Naive thymus-derived CD4-positive, alpha-beta T cell (primary cell): ENCODE results near the gene TGFBR3. TPM values are rescaled to one million over a fixed set of nuclear protein-coding genes. Genes with fewer than 3 reads are reported as not detected.
A peak's percentile ranks its signal among the peaks of the same experiment; 100 is the strongest.

Experiments used
- ATAC-seq: fragments of 150-1000 bp; cut with Tn5 transposase; 2 replicates; pipeline ENCODE4 v1.10.0; 2021; ENCODE audit warnings: mild to moderate bottlenecking, moderate library complexity
- CTCF ChIA-PET: fragments of 350-600 bp; sonication (Branson Sonifier 250); formaldehyde crosslinking; loops from one replicate; lab custom pipeline; 2021; ENCODE audit warnings: antibody characterized with exemption; lab: Charles Lee
- POLR2A ChIA-PET: fragments of 350-600 bp; sonication (Branson Sonifier 250); formaldehyde crosslinking; loops from one replicate; lab custom pipeline; 2021; ENCODE audit warnings: antibody characterized with exemption, inconsistent platforms; lab: Charles Lee
- DNase-seq, 9 donors: peaks; one replicate each; pipeline versions ENCODE4 v3.0.0 to v3.0.0-alpha.2; 2020 to 2022; ENCODE audit warnings: mixed read lengths in 1 of 9
- H3K27ac ChIP-seq: one replicate; pipeline ENCODE4 v1.7.0; 2013; ENCODE audit warnings: mild to moderate bottlenecking, low read depth, low read length, moderate library complexity
- H3K27me3 ChIP-seq, 2 donors: one replicate each; pipeline ENCODE4 v1.7.0; 2013; ENCODE audit warnings: low read length in 2 of 2, mild to moderate bottlenecking in 2 of 2, moderate library complexity in 2 of 2; ENCODE audit not compliant: control insufficient read depth in 2 of 2, insufficient read depth in 2 of 2
- H3K36me3 ChIP-seq, 3 experiments: 1 replicate in 2 of 3; 2 replicates in 1 of 3; pipeline ENCODE4 v1.7.0; 2013; ENCODE audit warnings: low read length in 3 of 3, mild to moderate bottlenecking in 3 of 3, moderate library complexity in 1 of 3; ENCODE audit not compliant: insufficient read depth in 3 of 3, control insufficient read depth in 2 of 3
- H3K4me1 ChIP-seq, 2 donors: one replicate each; pipeline ENCODE4 v1.7.0; 2013; ENCODE audit warnings: low read length in 2 of 2, mild to moderate bottlenecking in 2 of 2, moderate library complexity in 1 of 2; ENCODE audit not compliant: control insufficient read depth in 2 of 2, insufficient read depth in 2 of 2
- H3K4me3 ChIP-seq: 2 replicates; pipeline ENCODE4 v1.7.0; 2013; ENCODE audit warnings: mild to moderate bottlenecking, low read length
- H3K9me3 ChIP-seq, 3 experiments: 1 replicate in 2 of 3; 2 replicates in 1 of 3; pipeline ENCODE4 v1.7.0; 2013; ENCODE audit warnings: low read length in 3 of 3; ENCODE audit not compliant: control insufficient read depth in 2 of 3
- H3K27ac Mint-ChIP-seq, 9 donors: one replicate each; pipeline ENCODE4 v1.8.0; 2020 to 2022; ENCODE audit warnings: mixed read lengths in 9 of 9, mild to moderate bottlenecking in 8 of 9, moderate library complexity in 5 of 9, inconsistent platforms in 2 of 9
- H3K27me3 Mint-ChIP-seq, 5 donors: one replicate each; pipeline ENCODE4 v1.8.0; 2021 to 2022; ENCODE audit warnings: mixed read lengths in 5 of 5, mild to moderate bottlenecking in 1 of 5
- H3K36me3 Mint-ChIP-seq, 5 donors: one replicate each; pipeline ENCODE4 v1.8.0; 2020 to 2022; ENCODE audit warnings: mixed read lengths in 5 of 5, mild to moderate bottlenecking in 3 of 5, inconsistent platforms in 1 of 5
- H3K4me1 Mint-ChIP-seq, 7 donors: one replicate each; pipeline ENCODE4 v1.8.0; 2020 to 2022; ENCODE audit warnings: mixed read lengths in 7 of 7, mild to moderate bottlenecking in 3 of 7, inconsistent platforms in 1 of 7
- H3K4me3 Mint-ChIP-seq, 10 donors: one replicate each; pipeline ENCODE4 v1.8.0; 2020 to 2022; ENCODE audit warnings: mild to moderate bottlenecking in 10 of 10, mixed read lengths in 10 of 10, moderate library complexity in 6 of 10, inconsistent platforms in 2 of 10
- H3K9me3 Mint-ChIP-seq, 11 donors: one replicate each; pipeline ENCODE4 v1.8.0; 2020 to 2022; ENCODE audit warnings: mixed read lengths in 11 of 11, mild to moderate bottlenecking in 4 of 11, inconsistent platforms in 1 of 11, moderate library complexity in 1 of 11
- intact Hi-C, 2 donors: fragments of 100-400 bp; cut with micrococcal nuclease; formaldehyde crosslinking; loops; one replicate each; pipeline ENCODE4 v1.15.1; 2023
- polyA plus RNA-seq, 2 donors: library from polyadenylated mRNA; unstranded; fragments of 300-500 nt; fragmentation: Illumina TruSeq; gene quantifications; one replicate each; pipeline ENCODE4 v1.2.3, GENCODE V29; 2021
- total RNA-seq, 6 experiments: library from RNA in 5 of 6; stranded (reverse) in 5 of 6; gene quantifications; 1 replicate in 5 of 6; 2 replicates in 1 of 6; pipeline ENCODE4 v1.2.3 and lab custom pipeline; 2021 to 2026

The TGFBR3 gene
- total and polyA plus RNA-seq, 7 experiments from 2014 or later: 9.4 to 36.3 (median 11.4) TPM

GRCh38 chr1:91712981-91713841 lies 172.7 kb downstream of the TGFBR3 start:
- Histone ChIP-seq H3K27ac (no peak overlapping the region), H3K4me1 (peaks cover 0 to 16% of the 10 kb centered on the region in 2 donors), H3K36me3 (peaks cover 0 to 21% (median 0%) of the 10 kb centered on the region in 3 experiments), H3K4me3 (no peak overlapping the region), H3K27me3 (no peaks in the 10 kb centered on the region), H3K9me3 (no peaks in the 10 kb centered on the region)
- Mint-ChIP-seq H3K27ac (peak overlapping the region in 3 of 9 donors; percentile 24 to 71 (median 66)), H3K27me3 (no peaks in the 10 kb centered on the region), H3K4me3 (peak overlapping the region in 3 of 10 donors; percentile 37 to 57 (median 48)), H3K9me3 (no peaks in the 10 kb centered on the region), H3K36me3 (peaks cover 0 to 45% (median 33%) of the 10 kb centered on the region in 5 donors), H3K4me1 (peaks cover 0 to 48% (median 11%) of the 10 kb centered on the region in 7 donors)
- ATAC-seq: peak; percentile 86
- DNase-seq: peak in 1 of 9 donors; percentile 60
- POLR2A ChIA-PET: no interaction called here
- CTCF ChIA-PET: no interaction called here
- intact Hi-C loops: loop anchor here (1.0 to 5.0 kb wide), 5 partner anchors 16 to 201 kb away; partner anchors contain the start of gene TGFBR3 (in 1 of the 2)

GRCh38 chr1:91712393-91712792 lies 173.6 kb downstream of the TGFBR3 start:
- Histone ChIP-seq H3K4me3 (no peak overlapping the region), H3K27ac (no peak overlapping the region), H3K27me3 (no peaks in the 10 kb centered on the region), H3K9me3 (no peaks in the 10 kb centered on the region), H3K4me1 (peaks cover 0 to 16% of the 10 kb centered on the region in 2 donors), H3K36me3 (peaks cover 0 to 19% (median 0%) of the 10 kb centered on the region in 3 experiments)
- peaks cover 0 to 2% (median 0%) of the 10 kb centered on the region in 11 donors for H3K9me3 Mint-ChIP-seq
- H3K36me3 Mint-ChIP-seq: peaks cover 0 to 49% (median 41%) of the 10 kb centered on the region in 5 donors
- DNase-seq (no peak), ATAC-seq (no peak)
- intact Hi-C loops: loop anchor here (5.0 kb wide), 2 partner anchors 175 to 200 kb away; partner anchors contain the start of gene TGFBR3 (in 1 of the 2)
- H3K27ac Mint-ChIP-seq: peak overlapping the region in 1 of 9 donors; percentile 71
- no peak overlapping the region for H3K4me3 Mint-ChIP-seq
- peaks cover 0 to 55% (median 11%) of the 10 kb centered on the region in 7 donors for H3K4me1 Mint-ChIP-seq
- ChIA-PET POLR2A (no interaction called here), CTCF (no interaction called here)
- no peaks in the 10 kb centered on the region for H3K27me3 Mint-ChIP-seq

- ATAC-seq (no peak), DNase-seq (no peak)
- Histone ChIP-seq H3K36me3 (peaks cover 0 to 13% (median 0%) of the 10 kb centered on the region in 3 experiments), H3K27ac (no peak overlapping the region), H3K4me3 (no peak overlapping the region), H3K9me3 (no peaks in the 10 kb centered on the region), H3K27me3 (no peaks in the 10 kb centered on the region), H3K4me1 (peaks cover 0 to 16% of the 10 kb centered on the region in 2 donors)
- Mint-ChIP-seq H3K9me3 (peaks cover 0 to 4% (median 0%) of the 10 kb centered on the region in 11 donors), H3K27ac (no peak overlapping the region), H3K4me3 (no peak overlapping the region), H3K27me3 (no peaks in the 10 kb centered on the region), H3K4me1 (peaks cover 0 to 61% (median 11%) of the 10 kb centered on the region in 7 donors), H3K36me3 (peaks cover 0 to 54% (median 47%) of the 10 kb centered on the region in 5 donors)
- intact Hi-C loops: loop anchor here (5.0 kb wide), 2 partner anchors 176 to 199 kb away; partner anchors contain the start of gene TGFBR3 (in 1 of the 2)
- ChIA-PET POLR2A (no interaction called here), CTCF (no interaction called here)
These were observed 174.3 kb downstream of the TGFBR3 start for GRCh38 chr1:91711504-91712247.

GRCh38 chr1:91710261-91710660 lies 175.7 kb downstream of the TGFBR3 start:
- H3K36me3 ChIP-seq: peaks cover 0 to 13% (median 0%) of the 10 kb centered on the region in 3 experiments
- ATAC-seq (no peak), DNase-seq (no peak)
- H3K27me3 ChIP-seq: no peaks in the 10 kb centered on the region
- peaks cover 0 to 16% of the 10 kb centered on the region in 2 donors for H3K4me1 ChIP-seq
- intact Hi-C loops: loop anchor here (5.0 kb wide), 2 partner anchors 177 to 198 kb away; partner anchors contain the start of gene TGFBR3 (in 1 of the 2)
- Mint-ChIP-seq H3K4me3 (no peak overlapping the region), H3K27ac (no peak overlapping the region), H3K27me3 (no peaks in the 10 kb centered on the region), H3K4me1 (peaks cover 0 to 58% (median 11%) of the 10 kb centered on the region in 7 donors), H3K36me3 (peaks cover 0 to 55% (median 43%) of the 10 kb centered on the region in 5 donors), H3K9me3 (peaks cover 0 to 4% (median 0%) of the 10 kb centered on the region in 11 donors)
- H3K27ac ChIP-seq: no peak overlapping the region
- H3K9me3 ChIP-seq: no peaks in the 10 kb centered on the region
- ChIA-PET CTCF (interaction anchor here (0.6 kb wide), 1 partner anchor 63 kb away, joined by 5 read pairs; no protein-coding TSS in a partner anchor), POLR2A (interaction anchor here (1.0 kb wide), 1 partner anchor 9 kb away, joined by 4 read pairs; no protein-coding TSS in a partner anchor)
- H3K4me3 ChIP-seq: no peak overlapping the region

- Histone ChIP-seq H3K9me3 (no peaks in the 10 kb centered on the region), H3K4me3 (no peak overlapping the region), H3K36me3 (peaks cover 0 to 13% (median 0%) of the 10 kb centered on the region in 3 experiments), H3K27me3 (no peaks in the 10 kb centered on the region), H3K27ac (no peak overlapping the region), H3K4me1 (peaks cover 0 to 16% of the 10 kb centered on the region in 2 donors)
- intact Hi-C loops: no loop called here
- H3K27me3 Mint-ChIP-seq: no peaks in the 10 kb centered on the region
- DNase-seq (no peak), ATAC-seq (no peak)
- no peak overlapping the region for H3K4me3 Mint-ChIP-seq
- peaks cover 0 to 4% (median 0%) of the 10 kb centered on the region in 11 donors for H3K9me3 Mint-ChIP-seq
- peaks cover 0 to 55% (median 41%) of the 10 kb centered on the region in 5 donors for H3K36me3 Mint-ChIP-seq
- ChIA-PET POLR2A (interaction anchor here (0.6 kb wide), 1 partner anchor 83 kb away, joined by 3 read pairs; no protein-coding TSS in a partner anchor), CTCF (no interaction called here)
- H3K4me1 Mint-ChIP-seq: peaks cover 0 to 51% (median 6%) of the 10 kb centered on the region in 7 donors
- H3K27ac Mint-ChIP-seq: no peak overlapping the region
These were observed 177.3 kb downstream of the TGFBR3 start for GRCh38 chr1:91708691-91709090.

- Mint-ChIP-seq H3K9me3 (peaks cover 0 to 4% (median 0%) of the 10 kb centered on the region in 11 donors), H3K27me3 (no peaks in the 10 kb centered on the region), H3K27ac (peak overlapping the region in 1 of 9 donors; percentile 7), H3K4me1 (peaks cover 0 to 42% (median 5%) of the 10 kb centered on the region in 7 donors), H3K4me3 (no peak overlapping the region), H3K36me3 (peaks cover 0 to 62% (median 38%) of the 10 kb centered on the region in 5 donors)
- Histone ChIP-seq H3K27ac (no peak overlapping the region), H3K36me3 (peaks cover 0 to 13% (median 0%) of the 10 kb centered on the region in 3 experiments), H3K9me3 (no peaks in the 10 kb centered on the region), H3K4me3 (no peak overlapping the region), H3K27me3 (no peaks in the 10 kb centered on the region), H3K4me1 (peaks cover 0 to 8% of the 10 kb centered on the region in 2 donors)
- intact Hi-C loops: no loop called here
- POLR2A ChIA-PET: no interaction called here
- CTCF ChIA-PET: interaction anchor here (0.5 kb wide), 1 partner anchor 110 kb away, joined by 3 read pairs; no protein-coding TSS in a partner anchor
- ATAC-seq (no peak), DNase-seq (no peak)
These were observed 178.1 kb downstream of the TGFBR3 start for GRCh38 chr1:91707890-91708218.
